HG02870 (cell line): Measurements from ENCODE around the gene TP53TG5.

Experiments used
- ATAC-seq: cut with Tn5 transposase; IDR thresholded peaks from one replicate; pipeline ENCODE4 v1.9.1; 2021; ENCODE audit warnings: mild to moderate bottlenecking, moderate library complexity; ENCODE audit not compliant: unreplicated experiment

TP53TG5 gene

GRCh38 chr20:45346851-45347250 is 31.3 kb downstream of the TP53TG5 start:
- no peak for ATAC-seq

GRCh38 chr20:45346291-45346718 is 31.8 kb downstream of the TP53TG5 start:
- no peak for ATAC-seq

- no peak for ATAC-seq
Observed at GRCh38 chr20:45345104-45345936, 32.8 kb downstream of the TP53TG5 start.

DNA sequence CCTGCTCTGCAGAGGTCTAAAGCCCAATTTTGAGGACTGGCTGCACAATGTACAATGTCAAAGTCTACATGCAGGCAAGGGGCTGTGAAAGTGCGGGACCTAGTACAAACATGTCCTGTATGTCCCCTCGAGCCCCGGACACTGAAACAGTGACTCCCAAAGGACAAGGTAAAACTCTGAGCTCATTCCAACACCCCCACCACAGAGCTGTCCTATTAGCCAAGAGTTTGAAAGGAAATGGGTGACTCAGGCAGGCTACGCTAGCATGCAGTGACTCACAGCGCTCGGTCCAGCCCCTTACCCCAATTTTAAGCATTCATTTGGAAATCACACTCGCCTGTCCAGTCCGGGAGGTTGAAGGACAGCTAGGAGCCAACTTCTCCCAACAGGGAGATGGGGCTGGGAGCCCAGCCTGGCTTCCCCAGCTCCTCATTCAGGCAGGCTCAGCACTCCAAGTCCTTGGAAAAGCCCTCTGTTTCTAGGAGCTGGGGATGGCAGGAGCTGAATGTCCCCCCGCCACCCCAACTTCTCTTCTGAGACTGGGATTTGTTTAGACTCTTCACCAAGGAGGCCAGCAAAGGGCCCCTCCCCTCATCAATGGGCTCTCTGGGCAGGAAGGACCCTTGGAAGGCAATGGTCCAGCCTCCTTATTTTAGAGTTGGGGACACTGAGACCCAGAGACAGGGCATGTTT is 33.8 kb downstream of the TP53TG5 start:
- ATAC-seq: no peak

GRCh38 chr20:45343532-45344167 is 34.5 kb downstream of the TP53TG5 start:
- no peak for ATAC-seq

GRCh38 chr20:45342855-45343531 is 35.1 kb downstream of the TP53TG5 start:
- no peak for ATAC-seq

DNA sequence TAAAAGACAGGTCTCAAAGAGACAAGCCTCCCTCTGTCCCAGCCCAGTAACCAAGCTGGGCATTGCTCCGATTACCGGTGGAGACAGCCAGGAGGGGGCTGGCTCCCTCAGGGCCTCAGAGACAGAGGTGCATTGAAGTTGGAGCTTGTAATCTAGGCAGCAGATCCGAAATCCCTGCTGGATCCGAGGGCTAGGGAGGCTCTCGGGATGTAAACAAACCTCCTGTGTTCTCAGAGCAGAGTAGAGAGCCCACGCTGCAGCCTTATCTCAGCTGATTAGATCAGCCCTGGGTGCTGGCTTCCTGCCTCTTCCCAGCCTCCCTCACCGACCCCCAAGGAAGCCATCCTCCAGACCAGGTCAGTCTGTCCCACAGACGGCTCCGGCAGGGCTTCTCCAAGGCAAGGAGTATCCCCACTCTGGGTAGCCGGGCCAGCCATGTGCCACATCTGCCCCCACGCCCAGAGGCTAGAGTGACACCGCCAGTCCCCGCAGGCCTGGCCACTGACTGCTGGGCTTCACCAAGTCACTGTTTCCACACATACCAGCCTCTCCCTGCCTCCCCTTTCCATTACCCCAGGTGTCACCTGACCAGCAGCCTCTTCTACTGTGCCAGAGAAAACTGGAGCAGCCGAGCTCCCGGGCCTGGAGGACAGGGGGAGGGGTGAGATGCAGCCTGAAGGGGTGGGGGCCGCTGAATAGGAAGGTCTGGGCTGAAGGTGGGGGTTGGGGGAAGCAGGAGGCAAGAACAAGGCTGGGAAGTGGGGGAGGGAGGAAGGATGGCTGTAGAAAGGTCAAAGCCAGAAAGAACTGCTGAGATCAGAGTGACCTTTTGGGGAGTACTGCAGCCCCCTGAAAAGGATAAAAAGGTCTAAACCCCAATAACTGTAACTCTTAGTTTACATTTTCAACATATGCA is 35.9 kb downstream of the TP53TG5 start:
- ATAC-seq: no peak

DNA sequence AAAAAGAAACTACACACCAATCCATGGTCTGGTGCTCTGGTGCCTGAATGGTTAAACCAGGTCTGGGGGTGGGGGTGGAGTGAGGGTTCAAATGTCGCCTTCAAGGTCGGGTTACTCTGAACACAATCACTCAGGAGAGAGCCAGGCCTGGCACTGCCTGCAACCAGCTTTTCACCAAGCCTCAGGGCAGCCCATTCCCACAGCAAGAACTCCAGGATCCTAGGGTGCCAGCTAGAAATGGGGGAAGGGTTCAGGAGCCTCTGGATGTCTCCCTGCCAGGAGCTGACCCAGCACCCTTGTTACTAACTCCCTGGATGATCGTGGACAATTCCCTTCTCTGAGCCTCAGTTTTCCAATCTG is 36.6 kb downstream of the TP53TG5 start:
- no peak for ATAC-seq

- ATAC-seq: no peak
Observed at GRCh38 chr20:45340951-45341350, 37.2 kb downstream of the TP53TG5 start.

DNA sequence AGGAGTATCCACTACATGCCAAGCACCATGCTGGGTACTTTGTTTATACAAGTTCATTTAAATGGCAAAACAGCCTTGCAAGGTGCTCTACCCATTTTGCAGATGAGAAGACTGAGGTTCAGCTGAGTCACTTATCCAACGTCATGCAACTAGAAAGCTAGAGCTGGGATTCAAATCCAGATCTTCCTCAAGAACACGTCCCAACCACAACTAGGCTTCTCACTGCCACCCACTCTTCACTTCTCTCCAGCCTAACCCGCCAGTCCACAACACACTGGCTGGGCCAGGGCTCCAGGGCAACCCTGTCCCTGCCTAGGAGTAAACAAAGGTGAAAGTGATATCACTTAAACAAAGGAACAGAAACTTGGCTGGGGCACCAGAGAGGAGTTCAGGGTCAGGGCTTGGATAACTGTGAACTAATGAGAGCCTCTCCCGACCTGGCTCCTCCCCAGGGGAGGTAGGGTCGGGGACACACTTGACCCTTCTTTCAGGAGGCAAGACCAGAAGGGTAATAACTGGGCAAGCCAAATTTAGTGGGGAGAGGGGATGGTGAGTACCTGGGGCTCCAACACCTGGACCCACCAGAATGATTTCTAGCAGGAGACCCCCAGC is 37.8 kb downstream of the TP53TG5 start:
- no peak for ATAC-seq

GRCh38 chr20:45339799-45340198 is 38.3 kb downstream of the TP53TG5 start:
- no peak for ATAC-seq

GRCh38 chr20:45339084-45339483 is 39.0 kb downstream of the TP53TG5 start:
- no peak for ATAC-seq

DNA sequence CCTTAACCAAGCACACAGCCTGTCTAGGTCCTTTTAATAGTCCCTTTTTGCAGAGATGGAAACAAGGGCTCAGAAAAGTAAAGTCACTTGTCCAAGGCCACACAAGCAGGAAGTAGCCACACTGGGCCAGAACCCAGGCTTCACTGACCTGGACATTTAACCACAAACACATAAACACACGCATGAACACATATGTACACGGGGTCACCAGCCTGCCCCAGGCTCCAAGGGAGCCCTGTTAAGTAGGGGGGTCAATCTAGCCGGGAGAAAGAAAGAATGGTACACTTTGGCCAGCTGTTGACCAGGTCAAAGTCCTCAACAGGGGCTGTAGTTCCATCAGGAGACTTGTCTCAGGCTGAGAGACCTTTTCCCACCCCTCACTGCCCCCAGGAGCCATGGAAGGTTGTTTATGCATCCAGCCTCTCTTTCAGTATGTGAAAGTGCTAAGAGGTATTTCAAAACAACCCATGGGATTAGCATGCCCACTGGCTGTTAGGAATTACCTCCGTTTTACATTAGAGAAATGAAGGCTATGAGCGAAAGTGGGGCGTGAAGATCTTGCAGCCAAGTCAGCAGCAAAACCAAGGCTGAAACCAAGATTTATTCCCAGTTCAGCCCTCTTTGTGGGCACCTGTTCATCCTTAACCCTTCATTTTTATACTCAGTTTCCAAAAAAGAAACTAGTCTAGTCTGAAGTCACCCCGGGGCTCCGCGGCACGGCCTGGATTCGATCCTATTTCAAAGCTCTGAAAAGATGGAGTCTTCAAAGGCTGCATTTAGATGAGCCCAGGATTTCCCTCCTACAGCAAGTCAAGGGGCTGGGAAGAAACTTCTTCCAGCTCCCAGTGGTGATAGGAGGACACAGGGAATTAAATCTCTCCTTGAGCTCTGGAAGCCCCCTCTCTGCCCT is 39.7 kb downstream of the TP53TG5 start:
- ATAC-seq: no peak

DNA sequence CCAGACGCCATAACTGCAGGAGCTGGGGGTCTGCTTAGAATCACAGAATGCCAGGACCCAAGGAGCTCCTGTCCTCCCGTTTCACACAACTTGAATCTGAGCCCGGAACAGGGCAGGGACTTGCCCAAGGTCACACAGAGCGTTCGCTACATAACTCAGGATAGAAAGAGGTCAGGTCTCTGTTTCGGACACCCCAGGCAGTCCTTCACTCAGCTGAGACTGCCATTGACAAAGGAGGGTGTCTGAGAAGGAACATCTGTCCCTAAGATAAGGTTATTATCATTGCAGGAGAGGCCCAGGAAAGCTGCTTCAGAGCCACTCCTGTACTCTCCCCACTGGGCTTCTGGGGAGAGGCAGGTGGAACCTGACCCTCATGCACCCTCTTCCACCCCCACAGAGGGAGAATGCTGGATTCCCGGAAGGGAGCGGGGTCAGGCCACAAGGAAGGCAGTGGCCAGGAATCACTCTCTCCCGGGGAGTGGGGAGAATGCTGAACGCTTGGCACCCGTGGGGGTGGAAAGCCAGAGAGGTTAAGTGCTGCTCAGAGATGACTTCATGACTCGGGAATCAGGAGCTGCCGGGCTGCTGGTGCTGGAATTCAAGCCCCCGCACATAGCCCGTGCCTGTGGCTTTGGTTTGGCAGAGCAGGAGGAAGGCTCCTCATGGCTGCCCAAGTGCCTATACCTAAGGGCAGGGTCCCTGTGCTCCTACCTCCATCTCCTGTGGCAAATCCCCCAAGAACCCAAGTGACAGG is 40.6 kb downstream of the TP53TG5 start:
- no peak for ATAC-seq

DNA sequence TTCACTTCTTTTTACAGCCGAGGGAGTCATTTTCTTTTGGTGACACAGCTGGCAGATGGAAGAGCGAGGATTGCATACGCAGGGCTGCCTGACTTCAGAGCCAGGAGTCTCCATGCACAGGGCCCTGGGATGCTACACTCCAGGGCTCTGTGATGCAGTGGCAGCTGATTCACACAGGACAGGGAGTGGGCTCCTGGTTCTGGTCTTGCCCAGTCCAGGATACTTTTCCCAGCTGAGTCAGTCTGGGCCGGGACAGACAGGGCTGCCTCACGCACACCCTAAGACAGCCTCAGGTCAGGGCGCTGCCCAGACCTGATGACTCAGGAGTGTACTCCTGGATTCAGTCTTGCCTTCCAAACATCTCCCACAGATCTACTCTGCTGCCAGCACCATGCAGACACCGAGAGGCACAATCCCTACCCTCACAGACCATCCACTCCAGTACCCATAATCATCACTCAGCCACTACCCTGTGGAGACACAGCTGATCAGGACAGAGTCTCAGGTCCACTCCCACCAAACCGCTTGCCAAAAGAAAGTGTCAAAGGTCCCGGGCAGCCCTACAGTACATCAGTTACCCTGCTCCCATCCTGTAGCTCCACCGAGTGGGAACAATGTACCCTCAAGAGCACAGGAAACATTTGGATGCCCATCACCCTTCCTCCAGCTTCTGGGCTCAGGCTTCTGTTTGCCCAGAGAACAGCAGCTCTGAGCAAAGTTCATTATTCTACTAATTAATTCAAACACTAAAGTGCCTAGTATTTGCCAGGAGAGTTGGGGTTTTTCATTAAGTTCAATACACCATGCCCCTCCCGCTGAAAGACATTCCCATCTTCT is 41.4 kb downstream of the TP53TG5 start:
- ATAC-seq: no peak

DNA sequence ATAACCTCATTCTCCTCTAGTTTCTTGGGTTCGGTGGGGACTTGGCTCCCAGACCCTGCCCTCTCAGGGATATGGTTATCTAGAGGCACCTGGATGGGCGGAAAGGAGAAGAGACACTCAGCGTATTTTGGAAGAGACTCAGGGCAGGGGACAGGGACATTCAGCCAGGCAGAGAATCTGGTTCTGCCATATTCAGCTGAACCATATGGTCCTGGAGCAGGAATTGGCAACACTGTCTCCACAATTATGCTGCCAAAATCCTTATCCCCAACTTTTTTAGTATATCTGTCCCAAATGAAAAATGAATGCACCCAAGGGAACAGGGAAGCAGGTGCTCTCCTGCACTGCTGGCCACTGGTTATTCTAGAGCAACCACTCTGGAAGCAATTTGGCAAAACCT is 47.6 kb downstream of the TP53TG5 start:
- ATAC-seq: no peak
